ENCODE results near the gene MYZAP. TPM values are rescaled to one million over a fixed set of nuclear protein-coding genes. Genes with fewer than 3 reads are reported as not detected.

Gene MYZAP
- total and polyA plus RNA-seq, 3 donors from 2014 or later, result 3.3 to 6.8 (median 5.6) TPM

DNA sequence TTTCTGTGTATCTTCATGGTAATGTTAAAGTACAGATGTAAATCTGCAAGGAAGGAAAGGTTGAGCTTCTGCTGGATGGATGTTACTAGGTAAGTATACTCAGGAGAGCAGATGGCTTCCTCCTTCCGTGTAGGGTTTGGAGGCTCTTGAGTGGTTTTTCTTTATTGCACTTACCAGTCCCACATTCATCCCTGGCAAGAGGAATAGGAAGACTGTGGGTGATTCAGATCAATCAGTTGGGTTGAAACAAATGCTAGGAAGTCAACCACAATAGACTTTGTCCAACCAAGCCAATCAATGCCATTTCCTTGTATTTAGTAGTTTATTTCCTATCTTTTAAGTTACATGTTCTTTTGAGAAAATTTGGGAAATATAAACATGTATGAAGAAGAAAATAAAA lies 26.6 kb downstream of the MYZAP start:
- WGBS, 2 donors, result 64 to 89% methylated on average over 1 of the region's 1 CpG

GRCh38 chr15:57619746-57620145 lies 28.0 kb downstream of the MYZAP start:
- H3K27ac ChIP-seq, result peak overlapping the region; percentile 31 to 71
- DNase-seq, result no peak
- peaks cover 15% of the 10 kb centered on the region for H3K4me1 ChIP-seq
- H3K9me3 ChIP-seq, result no peaks in the 10 kb centered on the region
- intact Hi-C loops (cut with DNase I; ENCODE audit: low total_unique reads), result no loop called here
- no peaks in the 10 kb centered on the region for H3K36me3 ChIP-seq (ENCODE audit: low read depth, missing control alignments)
- 65 to 79% methylated on average over 3 of the region's 3 CpGs for WGBS, 2 donors
- H3K4me3 ChIP-seq, result no peak overlapping the region
- no peaks in the 10 kb centered on the region for H3K27me3 ChIP-seq
- TF ChIP-seq, protein P1, sequence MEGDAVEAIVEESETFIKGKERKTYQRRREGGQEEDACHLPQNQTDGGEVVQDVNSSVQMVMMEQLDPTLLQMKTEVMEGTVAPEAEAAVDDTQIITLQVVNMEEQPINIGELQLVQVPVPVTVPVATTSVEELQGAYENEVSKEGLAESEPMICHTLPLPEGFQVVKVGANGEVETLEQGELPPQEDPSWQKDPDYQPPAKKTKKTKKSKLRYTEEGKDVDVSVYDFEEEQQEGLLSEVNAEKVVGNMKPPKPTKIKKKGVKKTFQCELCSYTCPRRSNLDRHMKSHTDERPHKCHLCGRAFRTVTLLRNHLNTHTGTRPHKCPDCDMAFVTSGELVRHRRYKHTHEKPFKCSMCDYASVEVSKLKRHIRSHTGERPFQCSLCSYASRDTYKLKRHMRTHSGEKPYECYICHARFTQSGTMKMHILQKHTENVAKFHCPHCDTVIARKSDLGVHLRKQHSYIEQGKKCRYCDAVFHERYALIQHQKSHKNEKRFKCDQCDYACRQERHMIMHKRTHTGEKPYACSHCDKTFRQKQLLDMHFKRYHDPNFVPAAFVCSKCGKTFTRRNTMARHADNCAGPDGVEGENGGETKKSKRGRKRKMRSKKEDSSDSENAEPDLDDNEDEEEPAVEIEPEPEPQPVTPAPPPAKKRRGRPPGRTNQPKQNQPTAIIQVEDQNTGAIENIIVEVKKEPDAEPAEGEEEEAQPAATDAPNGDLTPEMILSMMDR (IDR thresholded peaks at IDR 0.05), result no peak
- TF ChIP-seq POLR2A (IDR thresholded peaks at IDR 0.05), result no peak

More for the DNA sequence above, 26.6 kb downstream of the MYZAP start:
- TF ChIP-seq POLR2A (IDR thresholded peaks at IDR 0.05), result no peak
- TF ChIP-seq, protein P1 (IDR thresholded peaks at IDR 0.05), result no peak
- Histone ChIP-seq H3K4me3 (no peak overlapping the region), H3K27ac (no peak overlapping the region), H3K4me1 (peaks cover 15% of the 10 kb centered on the region), H3K9me3 (no peaks in the 10 kb centered on the region), H3K36me3 (ENCODE audit: low read depth, missing control alignments) (no peaks in the 10 kb centered on the region), H3K27me3 (no peaks in the 10 kb centered on the region)
- DNase-seq, result no peak
- intact Hi-C loops (cut with DNase I; ENCODE audit: low total_unique reads), result no loop called here

DNA sequence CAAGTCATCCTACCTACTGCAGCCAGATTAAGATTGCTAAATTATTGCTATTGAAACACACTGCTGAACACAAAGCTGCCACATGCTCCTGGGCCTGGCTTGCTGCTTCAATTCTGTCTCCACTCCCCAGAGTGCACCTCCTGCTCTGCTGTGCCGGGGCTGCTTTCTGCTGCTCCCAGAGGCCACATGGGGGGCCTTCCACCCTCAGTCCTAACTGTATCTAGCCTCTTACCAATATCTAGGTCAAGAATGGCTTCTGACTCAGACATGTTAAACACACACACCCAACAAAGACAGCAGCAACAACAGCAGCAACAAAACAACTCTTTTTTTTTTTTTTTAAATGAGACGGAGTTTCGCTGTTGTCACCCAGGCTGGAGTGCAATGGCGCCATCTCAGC lies 33.0 kb downstream of the MYZAP start:
- Histone ChIP-seq H3K9me3 (no peaks in the 10 kb centered on the region), H3K4me3 (no peak overlapping the region), H3K4me1 (peaks cover 6% of the 10 kb centered on the region), H3K27ac (no peak overlapping the region), H3K27me3 (no peaks in the 10 kb centered on the region), H3K36me3 (ENCODE audit: low read depth, missing control alignments) (no peaks in the 10 kb centered on the region)
- DNase-seq, result no peak
- WGBS, 2 donors, result 85 to 89% methylated on average over 4 of the region's 4 CpGs
- TF ChIP-seq POLR2A (IDR thresholded peaks at IDR 0.05), result no peak
- TF ChIP-seq, protein P1 (IDR thresholded peaks at IDR 0.05), result no peak
- intact Hi-C loops (cut with DNase I; ENCODE audit: low total_unique reads), result no loop called here

GRCh38 chr15:57625703-57626448 lies 34.2 kb downstream of the MYZAP start:
- 65 to 76% methylated on average over 10 of the region's 10 CpGs for WGBS, 2 donors
- peaks cover 5% of the 10 kb centered on the region for H3K4me1 ChIP-seq
- no peaks in the 10 kb centered on the region for H3K27me3 ChIP-seq
- intact Hi-C loops (cut with DNase I; ENCODE audit: low total_unique reads), result no loop called here
- no peak overlapping the region for H3K27ac ChIP-seq
- no peak for TF ChIP-seq POLR2A (IDR thresholded peaks at IDR 0.05)
- TF ChIP-seq, protein P1 (IDR thresholded peaks at IDR 0.05), result no peak
- no peak overlapping the region for H3K4me3 ChIP-seq
- no peak for DNase-seq
- H3K9me3 ChIP-seq, result no peaks in the 10 kb centered on the region
- H3K36me3 ChIP-seq (ENCODE audit: low read depth, missing control alignments), result no peaks in the 10 kb centered on the region
